HG02973 (cell line): ENCODE results near the gene NCK1.

ENCODE experiments used
- ATAC-seq: cut with Tn5 transposase; IDR thresholded peaks from one replicate; pipeline ENCODE4 v1.9.1; 2021; ENCODE audit warnings: moderate library complexity; ENCODE audit not compliant: unreplicated experiment

Gene NCK1

DNA sequence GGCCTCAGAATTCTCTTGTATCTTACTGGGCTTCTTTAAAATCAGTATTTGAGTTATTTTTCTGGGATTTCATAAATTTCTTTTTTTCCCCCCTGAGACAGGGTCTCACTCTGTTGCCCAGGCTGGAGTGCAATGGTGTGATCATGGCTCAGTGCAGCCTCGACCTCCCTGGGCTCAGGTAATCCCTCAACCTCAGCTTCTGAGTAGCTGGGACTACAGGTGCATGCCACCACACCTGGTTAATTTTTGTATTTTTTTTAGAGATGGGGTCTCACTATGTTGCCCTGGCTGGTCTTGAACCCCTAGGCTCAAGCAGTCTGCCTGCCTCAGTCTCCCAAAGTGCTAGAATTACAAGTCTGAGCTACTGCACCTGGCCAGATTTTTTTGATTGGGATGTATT, 43.5 kb downstream of the NCK1 start:
- no peak for ATAC-seq

DNA sequence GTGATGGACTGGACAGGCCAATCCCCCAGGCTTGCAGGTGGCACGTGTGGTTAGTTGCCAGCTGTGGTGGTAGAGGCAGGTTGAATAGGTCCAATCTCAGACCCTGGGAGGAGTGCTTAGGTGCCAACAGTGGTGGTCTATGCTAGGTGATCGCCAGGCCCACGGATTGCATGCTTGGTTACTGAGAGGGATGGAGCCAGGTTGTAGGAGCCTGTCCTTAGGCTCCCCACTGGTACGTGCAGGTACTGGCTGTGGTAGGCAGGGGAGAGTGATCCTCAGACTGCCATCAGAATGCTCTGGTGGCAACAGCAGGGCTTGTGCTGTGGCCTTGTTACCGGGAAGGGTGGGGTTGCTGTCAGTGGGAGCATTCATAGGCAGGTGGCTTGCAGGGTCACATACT, 44.7 kb downstream of the NCK1 start:
- no peak for ATAC-seq

DNA sequence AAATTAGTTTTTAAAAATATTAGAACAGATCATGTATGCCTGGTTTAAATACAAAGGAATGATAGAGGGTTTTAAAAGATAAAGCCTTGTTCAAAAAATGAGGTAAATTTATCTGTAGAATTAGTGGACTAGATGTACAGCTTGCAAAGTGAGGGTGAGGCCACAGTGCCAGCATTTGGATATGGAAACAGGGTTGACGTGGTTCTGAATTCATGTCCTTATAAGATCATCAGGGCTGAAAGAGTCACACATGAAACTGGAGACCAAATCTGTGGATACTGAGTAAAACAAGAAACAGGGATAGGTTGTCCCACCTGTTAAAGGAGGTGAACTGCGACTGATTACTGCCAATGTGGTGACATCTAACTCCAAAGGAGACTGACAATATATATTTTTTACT, 46.3 kb downstream of the NCK1 start:
- ATAC-seq: no peak

GRCh38 chr3:136909187-136909586, 47.2 kb downstream of the NCK1 start:
- ATAC-seq: no peak

DNA sequence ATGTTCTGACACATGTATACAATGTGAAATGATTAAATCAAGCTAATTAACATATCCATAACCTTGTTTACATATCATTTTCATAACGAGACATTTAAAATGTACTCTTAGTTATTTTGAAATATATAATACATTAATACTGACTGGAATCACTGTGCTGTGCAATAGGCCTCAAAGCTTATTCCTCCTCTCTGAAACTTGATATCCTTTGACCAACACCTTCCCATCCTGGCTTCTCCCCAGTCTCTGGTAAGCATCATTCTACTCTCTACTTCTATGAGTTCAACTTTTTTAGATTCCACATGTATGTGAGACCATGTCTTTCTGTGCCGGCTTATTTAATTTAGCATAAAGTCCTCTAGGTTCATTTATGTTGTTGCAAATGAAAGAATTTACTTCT, 48.7 kb downstream of the NCK1 start:
- no peak for ATAC-seq

GRCh38 chr3:136913168-136913567, 51.2 kb downstream of the NCK1 start:
- no peak for ATAC-seq

DNA sequence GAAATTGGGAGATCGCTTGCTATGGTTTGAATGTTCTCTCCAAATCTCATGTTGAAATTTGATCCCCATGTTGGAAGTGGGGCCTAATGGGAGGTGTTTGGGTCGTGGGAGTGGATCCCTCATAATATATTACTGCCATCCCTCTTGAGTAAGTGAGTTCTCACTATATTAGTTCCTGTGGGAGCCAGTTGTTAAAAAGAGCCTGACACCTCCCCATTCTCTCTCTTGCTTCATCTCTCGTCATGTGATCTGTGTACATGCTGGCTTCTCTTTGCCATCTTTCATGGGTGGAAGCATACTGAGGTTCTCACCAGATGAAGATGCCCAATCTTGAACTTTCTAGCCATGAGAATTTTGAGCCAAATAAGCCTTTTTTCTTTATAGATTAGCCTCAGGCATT, 52.7 kb downstream of the NCK1 start:
- no peak for ATAC-seq

GRCh38 chr3:136916223-136916622, 54.2 kb downstream of the NCK1 start:
- no peak for ATAC-seq

- ATAC-seq: no peak
These were observed 58.0 kb downstream of the NCK1 start for GRCh38 chr3:136919799-136920580.

DNA sequence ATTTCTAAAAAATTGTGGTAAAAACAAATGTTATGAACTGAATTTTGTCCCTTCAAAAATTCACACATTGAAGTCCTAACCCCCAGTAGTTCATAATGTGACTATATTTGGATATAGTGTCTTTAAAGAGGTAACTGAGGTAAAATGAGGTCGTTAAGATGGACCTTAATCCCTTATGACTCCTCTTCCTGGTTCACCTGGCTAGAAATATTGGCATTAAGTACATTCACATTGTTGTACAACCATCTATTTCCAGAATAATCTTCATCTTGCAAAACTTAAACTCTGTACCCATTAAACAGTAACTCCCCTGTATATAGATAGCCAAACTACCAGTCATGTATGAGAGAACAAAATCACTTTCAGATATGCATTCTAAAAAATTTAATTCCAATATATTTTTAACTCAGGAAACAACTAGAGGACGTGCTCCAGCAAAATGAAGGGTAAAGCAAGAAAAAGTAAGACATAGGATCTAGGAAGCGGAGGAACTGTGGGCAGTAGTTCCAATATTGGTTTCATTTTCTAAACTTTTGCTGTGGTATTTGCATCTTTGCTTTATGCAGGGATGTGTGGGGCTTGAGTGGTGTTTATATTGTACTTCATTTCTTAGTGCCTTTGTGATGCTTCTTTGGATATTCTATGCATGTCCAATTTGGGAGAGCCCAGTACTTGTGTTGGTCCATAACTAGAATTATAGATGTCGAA, 59.0 kb downstream of the NCK1 start:
- ATAC-seq: no peak

DNA sequence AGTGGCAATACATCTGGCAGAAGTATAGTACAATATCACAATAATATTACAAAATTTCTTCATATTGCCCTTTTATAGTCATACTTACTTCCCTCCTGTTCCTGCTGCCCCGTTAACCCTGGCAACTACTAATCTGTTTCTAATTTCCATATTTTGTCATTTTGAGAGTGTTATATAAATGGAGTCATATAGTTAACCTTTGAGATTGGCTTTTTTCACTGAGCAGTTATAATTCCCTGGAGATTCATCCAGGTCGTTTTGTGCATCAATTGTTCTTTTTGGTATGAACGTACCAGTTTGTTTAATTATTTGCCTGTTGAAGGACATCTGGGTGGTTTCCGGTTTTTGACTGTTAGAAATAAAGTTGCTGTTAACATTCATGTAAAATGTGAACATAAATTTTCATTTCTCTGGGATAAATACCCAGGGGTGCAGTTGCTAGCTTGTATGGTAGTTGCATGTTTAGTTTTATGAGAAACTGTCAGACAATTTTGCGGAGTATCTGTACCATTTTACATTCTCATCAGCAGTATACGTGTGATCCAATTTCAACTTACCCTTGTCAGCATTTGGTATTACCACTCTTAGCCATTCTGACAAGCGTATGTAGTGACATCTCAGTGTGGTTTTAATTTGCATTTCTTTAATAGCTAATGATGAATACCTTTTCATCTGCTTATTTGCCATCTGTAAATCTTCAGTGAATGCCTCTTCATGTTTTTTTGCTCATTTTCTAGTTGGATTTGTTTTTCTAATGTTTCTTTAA, 63.6 kb downstream of the NCK1 start:
- peak; percentile 57 for ATAC-seq

- ATAC-seq: no peak
These were observed 66.2 kb downstream of the NCK1 start for GRCh38 chr3:136928240-136928639.

- no peak for ATAC-seq
These were observed 68.1 kb downstream of the NCK1 start for GRCh38 chr3:136929977-136930670.

DNA sequence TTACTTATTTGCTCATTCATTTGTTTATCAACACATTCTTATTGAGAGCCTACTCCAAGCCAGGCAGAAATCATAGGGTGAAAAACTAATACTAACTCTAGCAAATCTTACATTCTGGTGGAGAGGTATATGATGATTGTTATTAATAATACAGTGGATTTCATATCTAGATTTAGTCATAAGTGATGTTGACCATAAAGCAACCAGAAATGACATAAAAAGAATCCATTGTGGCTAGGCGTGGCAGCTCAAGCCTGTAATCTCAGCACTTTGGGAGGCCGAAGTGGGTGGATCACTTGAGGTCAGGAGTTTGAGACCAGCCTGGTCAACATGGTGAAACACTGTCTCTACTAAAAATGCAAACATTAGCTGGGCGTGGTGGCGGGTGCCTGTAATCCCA, 69.6 kb downstream of the NCK1 start:
- ATAC-seq: no peak

DNA sequence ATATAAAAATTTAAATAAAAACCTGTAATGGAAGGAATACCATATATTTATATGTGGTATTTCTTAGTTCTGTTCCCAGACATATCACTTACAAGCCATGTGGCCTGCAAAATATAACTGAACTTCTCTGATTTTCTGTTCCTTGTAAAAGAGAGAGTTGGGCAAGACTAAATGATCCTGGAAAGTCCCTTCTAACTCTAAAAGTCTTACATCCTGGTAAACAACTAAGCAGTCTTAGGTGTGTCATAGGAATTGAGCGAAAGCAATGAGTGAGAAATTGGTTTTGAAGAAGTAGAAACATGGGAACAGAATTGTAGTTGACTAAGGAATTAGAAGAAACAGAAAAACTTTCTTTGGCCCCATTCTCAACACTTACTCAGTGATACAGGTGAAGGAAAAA, 70.5 kb downstream of the NCK1 start:
- no peak for ATAC-seq

- ATAC-seq: no peak
These were observed 71.2 kb downstream of the NCK1 start for GRCh38 chr3:136932978-136933772.

GRCh38 chr3:136937175-136937574, 75.2 kb downstream of the NCK1 start:
- ATAC-seq: no peak

DNA sequence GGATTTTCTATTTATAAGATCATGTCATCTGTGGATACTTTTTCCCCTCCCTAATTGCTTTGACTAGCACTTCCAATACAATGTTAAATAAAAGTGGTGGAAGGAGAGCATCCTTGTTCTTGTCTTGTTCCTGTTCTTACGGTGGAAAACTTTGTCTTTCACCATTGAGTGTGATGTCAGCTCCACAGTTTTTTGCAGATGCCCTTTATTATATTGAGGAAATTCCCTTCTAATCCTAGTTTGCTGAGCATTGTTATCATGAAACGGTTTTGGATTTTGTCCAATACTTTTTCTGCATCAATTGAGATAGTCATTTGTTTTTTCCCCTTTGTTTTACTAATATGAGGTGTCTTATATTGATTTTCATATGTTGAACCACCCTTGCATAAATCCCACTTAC, 75.8 kb downstream of the NCK1 start:
- ATAC-seq: no peak

GRCh38 chr3:136938334-136938733, 76.3 kb downstream of the NCK1 start:
- no peak for ATAC-seq

DNA sequence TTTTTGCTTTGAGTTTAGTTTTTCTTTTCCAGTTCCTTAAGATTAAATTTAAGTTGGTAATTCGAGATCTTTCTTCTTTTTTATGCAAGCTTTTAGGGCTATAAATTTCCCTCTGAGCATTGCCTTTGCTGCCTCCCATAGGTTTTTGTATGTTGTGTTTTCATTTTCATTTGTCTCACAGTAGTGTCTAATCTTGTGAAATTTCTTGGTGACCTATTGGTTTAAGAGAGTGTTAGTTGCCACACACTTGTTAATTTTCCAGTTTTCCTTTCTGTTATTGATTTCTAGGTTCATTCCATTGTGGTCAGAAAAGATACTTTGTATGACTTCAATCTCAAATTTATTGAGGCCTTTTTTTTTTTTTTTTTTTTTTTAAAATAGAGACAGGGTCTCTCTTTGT, 77.5 kb downstream of the NCK1 start:
- ATAC-seq: no peak
